Vagina (tissue), 2 donors: ENCODE data around the gene PPP1CC.

ENCODE experiments used
- CTCF ChIP-seq, 3 experiments: fragments of 450-650 bp in 2 of 3; fragments of 200-600 bp in 1 of 3; sonication (generic) in 1 of 3; IDR thresholded peaks; one replicate each; pipeline ENCODE4 v1.5.1; 2017 to 2019; ENCODE audit warnings: antibody characterized with exemption in 3 of 3, mild to moderate bottlenecking in 2 of 3, moderate library complexity in 2 of 3
- POLR2A ChIP-seq, 2 donors: fragments of 450-650 bp; IDR thresholded peaks; one replicate each; pipeline ENCODE4 v1.6.1; 2017; ENCODE audit warnings: antibody characterized with exemption in 2 of 2, mild to moderate bottlenecking in 2 of 2, moderate library complexity in 2 of 2

- TF ChIP-seq POLR2A (IDR thresholded peaks at IDR 0.05), result no peak
- TF ChIP-seq CTCF (IDR thresholded peaks at IDR 0.05), result no peak
Observed at GRCh38 chr12:110754101-110754793, 11.6 kb upstream of the PPP1CC start.
